ENCODE data around the gene NPIPA2. TPM values are rescaled to one million over a fixed set of nuclear protein-coding genes. Genes with fewer than 3 reads are reported as not detected.
"Not testable (repeated sequence)": the region's sequence is repeated elsewhere in the genome, so short reads cannot be mapped to it uniquely, and the experiment has no call there.

NPIPA2 gene
- total RNA-seq (0.31 TPM), polyA plus RNA-seq (ENCODE audit: insufficient read depth in 1 of 8, insufficient read length in 8 of 8, low replicate concordance in 1 of 8) (10 to 100 TPM in 2 of 8 donors, 1 to 10 TPM in 4, not detected in 2; 3.5 to 16.3 (median 6.4) TPM)
- long read RNA-seq, donor 1: 0 reads
- long read RNA-seq, donor 2: 0 reads
- long read RNA-seq, donor 3: 0 reads
- long read RNA-seq, donor 4: 0 reads
- long read RNA-seq, donor 5: 0 reads
- long read RNA-seq, donor 6: 0 reads
- long read RNA-seq, donor 7: 0 reads
- long read RNA-seq, donor 8: 0 reads
- long read RNA-seq, donor 9: 0 reads
- long read RNA-seq, donor 10: 0 reads
- long read RNA-seq, donor 11: 0 reads

GRCh38 chr16:14742273-14743128 lies at the start of gene NPIPA2:
Gene NPIPA2 (plus strand): TSS chr16:14742533. CDS start chr16:14748066, 5,533 bp downstream.
- no CpG with 5 or more reads among the region's 73 CpGs for WGBS (ENCODE audit: insufficient coverage)
- H3K36me3 ChIP-seq (ENCODE audit: control insufficient read depth, insufficient read depth, low read length); H3K27me3 ChIP-seq (ENCODE audit: control insufficient read depth, insufficient read depth, low read length); H3K9me3 ChIP-seq (replicated peaks; ENCODE audit: control insufficient read depth, low read depth, low read length); H3K4me3 ChIP-seq (ENCODE audit: low read length); DNase-seq; H3K4me1 ChIP-seq (ENCODE audit: control insufficient read depth, insufficient read depth, low read length); H3K27ac ChIP-seq (ENCODE audit: low read length): not testable (repeated sequence)

- H3K36me3 ChIP-seq (ENCODE audit: control insufficient read depth, insufficient read depth, low read length); H3K27me3 ChIP-seq (ENCODE audit: control insufficient read depth, insufficient read depth, low read length); H3K9me3 ChIP-seq (replicated peaks; ENCODE audit: control insufficient read depth, low read depth, low read length); H3K4me1 ChIP-seq (ENCODE audit: control insufficient read depth, insufficient read depth, low read length); H3K27ac ChIP-seq (ENCODE audit: low read length); DNase-seq; H3K4me3 ChIP-seq (ENCODE audit: low read length): not testable (repeated sequence)
- no CpG with 5 or more reads among the region's 28 CpGs for WGBS (ENCODE audit: insufficient coverage)
Measured at GRCh38 chr16:14694129-14694528, 48.2 kb upstream of the NPIPA2 start, which contains the start of gene PLA2G10. Gene PLA2G10 (minus strand): TSS chr16:14694308. CDS start chr16:14694229, 79 bp downstream.

GRCh38 chr16:14701859-14702258 lies 40.5 kb upstream of the NPIPA2 start:
- not testable (repeated sequence) for H3K9me3 ChIP-seq (replicated peaks; ENCODE audit: control insufficient read depth, low read depth, low read length); H3K36me3 ChIP-seq (ENCODE audit: control insufficient read depth, insufficient read depth, low read length); H3K4me1 ChIP-seq (ENCODE audit: control insufficient read depth, insufficient read depth, low read length); DNase-seq; H3K27me3 ChIP-seq (ENCODE audit: control insufficient read depth, insufficient read depth, low read length); H3K27ac ChIP-seq (ENCODE audit: low read length); H3K4me3 ChIP-seq (ENCODE audit: low read length)
- WGBS (ENCODE audit: insufficient coverage): no CpG with 5 or more reads among the region's 7 CpGs

GRCh38 chr16:14702672-14703071 lies 39.7 kb upstream of the NPIPA2 start:
- not testable (repeated sequence) for H3K27me3 ChIP-seq (ENCODE audit: control insufficient read depth, insufficient read depth, low read length); DNase-seq; H3K36me3 ChIP-seq (ENCODE audit: control insufficient read depth, insufficient read depth, low read length); H3K9me3 ChIP-seq (replicated peaks; ENCODE audit: control insufficient read depth, low read depth, low read length); H3K4me1 ChIP-seq (ENCODE audit: control insufficient read depth, insufficient read depth, low read length); H3K27ac ChIP-seq (ENCODE audit: low read length); H3K4me3 ChIP-seq (ENCODE audit: low read length)
- no CpG with 5 or more reads among the region's 11 CpGs for WGBS (ENCODE audit: insufficient coverage)

GRCh38 chr16:14703156-14704011 lies 38.9 kb upstream of the NPIPA2 start, which contains the start of gene NPIPA3:
Gene NPIPA3 (plus strand): TSS chr16:14703411. CDS start chr16:14708944, 5,533 bp downstream.
- not testable (repeated sequence) for H3K36me3 ChIP-seq (ENCODE audit: control insufficient read depth, insufficient read depth, low read length); H3K4me1 ChIP-seq (ENCODE audit: control insufficient read depth, insufficient read depth, low read length); H3K27me3 ChIP-seq (ENCODE audit: control insufficient read depth, insufficient read depth, low read length); DNase-seq; H3K4me3 ChIP-seq (ENCODE audit: low read length); H3K27ac ChIP-seq (ENCODE audit: low read length); H3K9me3 ChIP-seq (replicated peaks; ENCODE audit: control insufficient read depth, low read depth, low read length)
- no CpG with 5 or more reads among the region's 73 CpGs for WGBS (ENCODE audit: insufficient coverage)

- not testable (repeated sequence) for DNase-seq; H3K36me3 ChIP-seq (ENCODE audit: control insufficient read depth, insufficient read depth, low read length); H3K9me3 ChIP-seq (replicated peaks; ENCODE audit: control insufficient read depth, low read depth, low read length); H3K4me3 ChIP-seq (ENCODE audit: low read length); H3K27ac ChIP-seq (ENCODE audit: low read length); H3K4me1 ChIP-seq (ENCODE audit: control insufficient read depth, insufficient read depth, low read length); H3K27me3 ChIP-seq (ENCODE audit: control insufficient read depth, insufficient read depth, low read length)
- no CpG with 5 or more reads among the region's 28 CpGs for WGBS (ENCODE audit: insufficient coverage)
Measured at GRCh38 chr16:14733233-14733632, 9.1 kb upstream of the NPIPA2 start.

GRCh38 chr16:14740832-14741385 lies 1.4 kb upstream of the NPIPA2 start:
- H3K4me1 ChIP-seq (ENCODE audit: control insufficient read depth, insufficient read depth, low read length); H3K9me3 ChIP-seq (replicated peaks; ENCODE audit: control insufficient read depth, low read depth, low read length); H3K27ac ChIP-seq (ENCODE audit: low read length); DNase-seq; H3K4me3 ChIP-seq (ENCODE audit: low read length); H3K36me3 ChIP-seq (ENCODE audit: control insufficient read depth, insufficient read depth, low read length); H3K27me3 ChIP-seq (ENCODE audit: control insufficient read depth, insufficient read depth, low read length): not testable (repeated sequence)
- WGBS (ENCODE audit: insufficient coverage): no CpG with 5 or more reads among the region's 10 CpGs

- H3K27ac ChIP-seq (ENCODE audit: low read length); DNase-seq; H3K27me3 ChIP-seq (ENCODE audit: control insufficient read depth, insufficient read depth, low read length); H3K9me3 ChIP-seq (replicated peaks; ENCODE audit: control insufficient read depth, low read depth, low read length); H3K4me3 ChIP-seq (ENCODE audit: low read length); H3K36me3 ChIP-seq (ENCODE audit: control insufficient read depth, insufficient read depth, low read length); H3K4me1 ChIP-seq (ENCODE audit: control insufficient read depth, insufficient read depth, low read length): not testable (repeated sequence)
- no CpG with 5 or more reads among the region's 11 CpGs for WGBS (ENCODE audit: insufficient coverage)
Measured at GRCh38 chr16:14741794-14742193, 539 bp upstream of the NPIPA2 start.

- not testable (repeated sequence) for DNase-seq; H3K4me1 ChIP-seq (ENCODE audit: control insufficient read depth, insufficient read depth, low read length); H3K9me3 ChIP-seq (replicated peaks; ENCODE audit: control insufficient read depth, low read depth, low read length); H3K27ac ChIP-seq (ENCODE audit: low read length); H3K27me3 ChIP-seq (ENCODE audit: control insufficient read depth, insufficient read depth, low read length); H3K4me3 ChIP-seq (ENCODE audit: low read length); H3K36me3 ChIP-seq (ENCODE audit: control insufficient read depth, insufficient read depth, low read length)
- no CpG with 5 or more reads among the region's 2 CpGs for WGBS (ENCODE audit: insufficient coverage)
Measured at GRCh38 chr16:14773654-14774053, 31.3 kb downstream of the NPIPA2 start.

Data from muscle of leg (tissue), 16 donors.